Ammon's horn (tissue), 1 donor: ENCODE measurements around the gene INIP.

Experiments used
- DNase-seq: peaks from one replicate; pipeline ENCODE4 v3.0.0-alpha.2; 2016; ENCODE audit warnings: low spot score

INIP gene

DNA sequence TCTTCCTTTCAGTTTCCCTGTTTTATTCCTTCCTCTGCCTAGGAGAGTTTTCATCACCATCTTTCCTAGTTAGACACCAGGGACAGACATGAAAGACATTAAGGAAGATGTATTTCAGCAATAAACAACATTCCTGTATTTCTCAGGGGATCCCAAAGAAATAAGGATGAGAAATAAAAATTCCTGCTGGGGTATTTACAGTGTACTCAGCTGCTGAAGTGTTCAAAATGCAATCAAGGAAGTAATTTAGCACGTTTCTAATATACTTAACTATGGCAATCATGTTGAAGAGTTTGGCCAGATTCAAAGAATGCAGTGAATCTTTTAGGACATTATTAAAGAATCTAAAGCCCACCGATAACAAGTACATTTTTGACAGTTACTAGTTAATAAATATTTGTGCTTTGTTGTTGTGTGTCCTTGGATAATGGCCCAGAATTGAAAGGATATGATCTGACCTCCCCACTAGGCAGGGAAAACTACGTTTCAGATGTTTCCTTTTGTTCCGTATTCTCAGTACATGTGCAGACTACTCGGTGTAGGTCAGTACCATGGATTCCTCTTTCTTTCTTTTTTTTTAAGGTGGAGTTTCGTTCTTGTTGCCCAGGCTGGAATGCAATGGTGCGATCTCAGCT lies 46.8 kb downstream of the INIP start:
- no peak for DNase-seq

DNA sequence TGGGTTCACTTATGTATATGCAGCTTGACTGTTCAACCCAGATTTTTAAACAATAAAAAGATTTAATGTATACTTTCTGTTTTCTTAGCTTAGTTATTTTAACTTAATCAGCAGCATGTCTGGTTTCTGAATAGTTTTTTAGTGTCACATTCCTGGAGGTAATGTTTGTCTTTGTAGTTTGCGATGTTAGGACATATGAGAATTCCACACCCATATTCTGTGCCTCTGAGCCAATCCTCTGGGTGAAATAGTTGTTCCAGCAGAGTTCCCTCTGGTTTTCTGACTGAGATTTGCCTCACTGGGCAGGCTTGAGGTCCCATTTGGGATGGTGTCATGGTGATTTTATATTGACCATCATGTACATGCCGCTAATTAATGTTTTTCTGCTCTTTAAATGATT lies 48.6 kb downstream of the INIP start:
- no peak for DNase-seq

DNA sequence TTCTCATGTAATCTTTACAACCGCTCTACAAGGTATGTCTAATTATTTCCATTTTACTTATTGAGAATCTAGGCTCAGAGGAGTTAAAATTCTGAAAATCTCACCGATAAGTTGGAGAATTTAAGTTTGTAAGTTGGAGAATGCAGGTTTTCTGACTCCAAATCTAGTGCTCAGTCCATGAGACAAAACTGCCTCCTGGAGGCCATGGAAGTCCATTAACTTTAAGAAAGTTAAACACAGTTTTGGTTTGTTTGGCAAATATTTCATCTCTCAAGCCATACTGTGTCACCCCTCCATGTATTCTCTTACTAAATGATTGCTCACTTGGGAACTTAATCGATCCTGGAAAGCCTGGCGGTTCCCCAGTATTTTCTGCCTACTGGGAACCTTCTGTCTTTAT lies 52.6 kb downstream of the INIP start:
- no peak for DNase-seq

- no peak for DNase-seq
These were observed 53.4 kb downstream of the INIP start for GRCh38 chr9:112664531-112664930.

DNA sequence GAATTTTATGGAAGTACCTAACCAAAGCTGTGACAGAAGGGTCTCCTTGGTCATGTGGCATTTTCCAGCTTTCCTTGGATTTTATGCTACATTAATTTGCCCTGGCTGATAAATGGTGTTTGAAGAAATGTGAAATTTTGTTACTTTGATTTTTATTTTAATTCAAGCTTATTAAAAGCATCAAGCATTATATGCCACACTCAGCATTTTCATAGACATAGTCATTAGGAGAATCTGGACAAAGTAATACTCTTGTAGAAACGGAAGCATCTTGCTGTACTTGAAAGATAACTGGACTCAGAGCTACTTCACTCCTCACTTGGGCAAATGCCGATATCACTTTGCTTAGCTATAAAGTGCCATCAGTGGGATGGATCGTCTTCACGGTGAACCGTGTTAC lies 54.2 kb downstream of the INIP start:
- no peak for DNase-seq

GRCh38 chr9:112659906-112660305 lies 58.0 kb downstream of the INIP start:
- DNase-seq: no peak

DNA sequence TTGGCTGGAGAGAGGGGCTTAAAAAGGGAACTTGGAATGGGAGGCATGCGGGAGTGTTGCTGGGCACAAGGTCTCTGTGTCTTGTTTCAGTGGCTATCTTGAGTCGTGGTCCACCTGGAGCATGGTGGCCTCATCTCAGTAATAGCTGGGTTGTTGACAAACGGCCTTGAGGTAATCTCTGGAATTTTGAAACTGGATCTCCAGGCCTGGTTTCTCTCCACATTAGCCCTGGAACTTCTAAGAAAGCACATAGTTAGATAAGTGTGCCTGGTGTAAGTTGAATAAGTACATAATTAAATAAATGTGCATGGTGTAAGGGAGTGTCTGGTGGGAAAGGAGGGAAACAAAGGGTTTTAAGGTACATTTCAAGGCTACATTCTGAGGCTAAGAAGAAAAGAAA lies 62.2 kb downstream of the INIP start:
- no peak for DNase-seq

DNA sequence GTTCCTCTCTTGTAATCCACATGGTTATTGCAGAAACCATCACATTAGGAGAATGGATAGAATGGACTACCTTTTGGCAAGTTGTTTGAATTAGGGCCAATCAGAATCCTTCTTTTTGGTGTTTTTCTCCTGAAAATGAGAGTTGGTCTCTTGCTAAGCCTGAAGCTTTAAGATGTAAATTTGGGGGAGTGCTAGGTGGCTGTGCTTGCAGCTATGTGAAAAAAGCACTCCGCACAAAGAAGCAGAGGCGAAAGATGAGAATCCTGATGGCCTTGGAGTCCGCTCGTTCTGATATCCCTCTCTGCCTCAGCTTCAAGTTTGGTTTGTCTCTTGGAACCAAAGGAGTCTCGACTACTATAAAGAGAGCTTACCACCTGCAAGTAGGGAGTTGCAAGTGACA lies 63.6 kb downstream of the INIP start:
- DNase-seq: no peak

DNA sequence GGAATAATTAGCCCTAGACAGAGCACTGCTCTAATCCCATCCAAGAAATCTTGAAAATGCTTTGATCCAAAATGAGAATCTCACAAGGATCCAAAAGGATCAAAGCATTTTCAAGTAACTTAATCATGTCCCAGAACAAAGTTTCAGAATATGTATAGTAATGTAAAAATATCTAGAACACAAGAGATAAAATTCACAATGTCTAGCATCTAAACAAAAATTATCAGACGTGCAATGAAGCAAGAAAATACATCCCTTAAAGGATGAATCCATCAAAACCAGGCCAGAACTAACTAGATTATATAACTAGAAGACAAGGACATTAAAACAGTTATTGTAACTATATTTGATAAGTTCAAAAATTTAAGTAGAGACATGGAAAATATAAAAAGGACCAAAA lies 69.3 kb downstream of the INIP start:
- DNase-seq: no peak

- DNase-seq: no peak
These were observed 70.3 kb downstream of the INIP start for GRCh38 chr9:112647596-112647995.

DNA sequence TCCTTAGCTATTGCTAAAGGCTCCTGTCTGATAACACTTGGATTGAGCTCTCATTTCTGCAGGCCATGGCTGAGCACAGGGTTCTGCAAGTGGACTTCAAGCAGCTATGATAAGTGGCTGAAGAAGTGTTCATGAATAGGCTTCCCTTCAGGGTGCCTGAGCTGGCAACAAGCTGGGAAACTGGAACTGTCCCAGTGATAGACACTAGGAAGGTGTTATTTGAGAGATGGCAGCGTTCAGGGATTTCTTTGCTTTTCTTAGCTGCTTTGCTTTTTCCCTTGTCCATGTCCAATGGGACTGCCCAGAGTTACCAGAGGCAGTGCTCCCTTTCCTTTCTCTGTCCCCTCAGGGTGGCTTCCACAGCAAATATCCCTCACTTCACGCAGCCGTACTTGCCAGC lies 75.8 kb downstream of the INIP start:
- DNase-seq: no peak

- DNase-seq: no peak
These were observed 77.6 kb downstream of the INIP start for GRCh38 chr9:112640311-112640710.
